HG03457 (cell line): ENCODE results near the gene KIAA0513.

Experiments used
- ATAC-seq: cut with Tn5 transposase; IDR thresholded peaks from one replicate; pipeline ENCODE4 v1.9.1; 2021; ENCODE audit warnings: moderate number of reproducible peaks; ENCODE audit not compliant: unreplicated experiment

Gene KIAA0513

DNA sequence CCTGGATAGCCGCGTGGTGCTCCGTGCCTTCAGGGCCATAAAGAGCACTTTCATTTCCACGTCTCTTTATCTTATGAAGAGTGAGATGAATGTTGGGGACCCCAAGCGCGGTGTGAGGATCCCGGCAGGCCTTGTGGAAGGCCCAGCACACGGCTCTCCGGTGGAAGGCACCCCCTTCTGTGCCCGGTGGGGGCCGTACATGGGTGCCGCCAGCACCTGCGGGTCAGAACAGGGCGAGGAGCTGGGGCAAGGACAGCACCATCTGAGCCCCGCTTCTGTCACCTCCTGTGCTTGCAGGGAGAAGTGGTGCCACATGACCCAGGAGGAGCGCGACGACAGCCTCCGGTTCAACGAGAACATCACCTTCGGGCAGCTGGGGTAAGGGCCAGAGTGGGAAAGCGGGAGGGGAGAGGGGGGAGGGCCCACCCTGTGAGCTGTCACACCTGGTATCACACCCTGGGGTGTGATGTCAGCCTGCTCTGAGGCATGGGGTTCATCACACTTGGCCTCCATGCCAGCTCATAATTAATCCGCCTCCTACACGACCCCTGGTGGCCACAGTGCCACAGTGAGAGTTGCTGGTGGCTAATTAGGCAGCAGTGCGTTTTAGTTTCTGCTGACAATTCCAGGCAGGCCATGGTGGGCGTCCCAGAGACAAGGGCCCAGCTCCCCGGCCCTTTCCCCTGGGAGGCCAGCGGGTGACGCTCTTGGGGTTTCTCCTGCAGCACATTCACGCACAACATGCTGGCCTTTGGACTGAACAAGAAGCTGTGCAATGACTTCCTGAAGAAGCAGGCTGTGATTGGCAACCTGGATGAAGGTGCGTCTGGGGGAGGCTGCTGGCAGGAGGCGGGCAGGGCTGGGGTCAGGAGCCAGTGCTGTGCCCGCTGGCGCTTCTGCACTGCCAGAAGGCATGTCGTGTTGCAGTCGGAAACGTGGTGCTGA, 59.0 kb downstream of the KIAA0513 start:
- no peak for ATAC-seq

- ATAC-seq = no peak
Measured at GRCh38 chr16:85087899-85088569, 60.4 kb downstream of the KIAA0513 start.

- no peak for ATAC-seq
Measured at GRCh38 chr16:85088570-85089199, 61.1 kb downstream of the KIAA0513 start.

- no peak for ATAC-seq
Measured at GRCh38 chr16:85089525-85089924, 61.9 kb downstream of the KIAA0513 start.

- no peak for ATAC-seq
Measured at GRCh38 chr16:85090181-85090580, 62.6 kb downstream of the KIAA0513 start.

DNA sequence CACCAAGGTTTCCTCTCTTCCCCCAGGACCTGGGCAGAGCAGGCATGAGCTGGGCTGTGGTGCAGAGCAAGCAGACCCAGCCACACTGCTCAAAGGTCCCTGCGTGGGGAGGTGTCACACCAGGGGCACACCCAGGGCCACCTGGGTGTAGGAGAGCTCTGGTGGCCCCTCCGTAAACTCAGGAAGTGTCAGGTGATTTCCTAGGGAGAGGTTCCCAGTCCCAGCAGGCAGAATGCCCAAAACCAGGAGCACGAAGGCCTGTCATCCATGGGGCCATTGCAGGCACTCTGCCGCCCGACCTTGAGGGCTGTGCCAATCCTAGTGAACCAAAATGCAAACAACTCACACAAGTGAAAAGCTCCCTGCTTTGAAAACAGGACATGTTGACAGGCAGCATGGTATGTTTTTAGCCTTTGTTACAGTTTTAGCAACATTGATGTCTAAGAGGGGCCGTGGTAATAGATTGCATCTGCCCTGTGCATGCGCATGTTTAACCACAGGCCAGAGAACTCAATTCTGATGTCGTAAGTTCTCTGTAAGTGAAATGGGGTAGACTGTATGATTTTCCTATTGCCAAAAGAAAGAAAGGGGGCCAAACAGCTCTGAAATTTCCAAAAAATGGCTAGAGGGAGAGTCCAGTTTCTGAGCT, 63.4 kb downstream of the KIAA0513 start:
- no peak for ATAC-seq

DNA sequence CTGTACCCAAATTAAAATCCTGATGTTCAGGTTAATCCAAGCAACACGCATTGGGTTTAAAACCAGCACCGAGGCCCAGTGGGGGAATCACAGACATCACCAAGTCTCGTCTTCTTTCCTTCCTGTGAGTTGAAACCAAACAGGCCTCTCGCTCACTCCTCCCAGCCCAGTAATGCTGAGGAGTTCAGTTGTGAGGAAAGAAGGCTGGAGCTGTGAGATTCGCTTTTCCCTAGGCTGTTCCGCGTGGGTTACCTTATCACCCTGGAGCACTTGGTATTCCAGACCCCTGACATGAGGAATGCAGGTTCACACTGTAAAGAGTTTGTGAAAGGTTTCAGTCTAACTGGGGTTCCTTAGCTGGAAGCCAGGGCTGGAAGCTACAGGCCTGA, 63.9 kb downstream of the KIAA0513 start:
- ATAC-seq = no peak

GRCh38 chr16:85092309-85092708, 64.7 kb downstream of the KIAA0513 start:
- no peak for ATAC-seq

DNA sequence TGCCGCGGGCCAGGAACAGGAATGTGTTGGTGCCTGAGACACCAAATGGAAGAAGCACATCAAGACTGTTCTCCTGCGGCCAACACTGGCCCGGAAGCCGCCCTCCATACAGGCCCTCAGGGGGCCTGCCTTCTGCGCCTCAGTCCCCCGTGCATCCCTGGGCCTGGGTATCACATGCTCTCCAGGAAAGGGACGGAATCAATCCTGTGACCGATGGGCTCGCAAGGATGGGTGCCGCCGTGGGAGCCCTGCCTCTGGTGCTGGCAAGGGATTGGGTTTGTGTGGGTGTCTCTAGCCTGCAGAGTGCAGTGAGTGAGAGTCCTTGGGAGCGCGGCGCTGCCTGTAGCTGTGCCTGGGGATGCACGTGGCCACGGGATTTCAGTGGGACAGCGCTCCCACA, 65.3 kb downstream of the KIAA0513 start:
- no peak for ATAC-seq

GRCh38 chr16:85093705-85094104, 66.1 kb downstream of the KIAA0513 start:
- ATAC-seq = no peak

GRCh38 chr16:85094176-85094805, 66.7 kb downstream of the KIAA0513 start:
- ATAC-seq = no peak

DNA sequence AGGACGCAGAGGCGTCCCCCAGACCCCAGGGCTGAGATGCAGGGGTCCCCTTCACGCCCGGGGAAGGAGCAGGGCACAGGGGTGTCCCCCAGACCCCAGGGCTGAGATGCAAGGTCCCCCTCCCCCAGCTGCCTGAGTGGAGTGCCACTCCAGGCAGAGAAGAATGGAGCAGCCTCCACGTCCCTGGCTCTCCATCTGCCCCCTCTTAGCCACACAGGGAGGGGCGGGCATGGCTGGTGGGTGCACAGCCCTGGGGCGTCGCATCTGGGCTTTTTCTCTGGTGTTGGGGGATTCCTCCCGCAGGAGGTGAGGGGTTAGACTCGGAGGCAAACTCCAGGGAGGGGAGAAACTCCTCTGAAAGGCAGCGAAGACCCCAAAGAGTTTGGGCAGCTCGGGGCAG, 67.2 kb downstream of the KIAA0513 start:
- no peak for ATAC-seq

- ATAC-seq = no peak
Measured at GRCh38 chr16:85096921-85097320, 69.3 kb downstream of the KIAA0513 start.

DNA sequence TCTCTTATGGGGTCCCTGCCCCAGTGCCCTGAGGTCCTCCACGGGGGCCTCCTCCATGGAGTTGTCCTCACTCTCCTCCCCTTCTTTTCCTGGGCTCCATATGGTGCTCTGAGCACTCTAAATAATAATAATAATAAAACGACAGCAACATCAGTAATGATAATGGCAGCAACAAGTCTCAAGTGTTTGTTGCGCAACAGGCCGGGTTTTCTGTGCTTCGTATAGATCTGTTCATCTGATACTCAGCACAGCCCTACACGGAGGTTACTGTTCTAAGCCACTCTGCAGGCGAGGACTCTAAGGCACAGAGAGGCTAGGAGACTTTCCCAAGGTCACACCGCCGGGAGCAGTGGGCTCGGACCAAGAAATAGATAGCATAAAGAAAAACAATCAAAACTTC, 71.0 kb downstream of the KIAA0513 start:
- no peak for ATAC-seq

DNA sequence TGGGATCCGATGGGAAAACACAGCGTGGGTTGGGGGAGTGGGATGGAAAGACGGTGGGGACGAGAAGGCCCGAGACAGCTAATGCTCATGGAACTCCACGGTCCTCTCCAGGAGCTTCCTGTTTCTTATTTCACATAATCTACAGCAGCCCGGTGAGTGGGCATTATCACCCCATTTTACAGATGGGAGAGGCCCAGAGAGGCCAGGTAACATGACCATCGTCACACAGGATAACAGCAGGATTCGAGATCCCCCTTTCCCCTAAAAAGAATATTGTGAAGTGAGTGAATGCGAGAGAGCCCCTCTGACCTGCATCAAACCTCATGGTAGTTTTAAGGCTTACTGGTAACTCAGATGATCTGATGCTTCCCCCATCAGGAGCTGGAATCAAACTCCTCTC, 72.7 kb downstream of the KIAA0513 start:
- ATAC-seq = no peak

- no peak for ATAC-seq
Measured at GRCh38 chr16:85101956-85102630, 74.5 kb downstream of the KIAA0513 start.

- no peak for ATAC-seq
Measured at GRCh38 chr16:85103114-85104079, 75.8 kb downstream of the KIAA0513 start.

- no peak for ATAC-seq
Measured at GRCh38 chr16:85104147-85104546, 76.6 kb downstream of the KIAA0513 start.

DNA sequence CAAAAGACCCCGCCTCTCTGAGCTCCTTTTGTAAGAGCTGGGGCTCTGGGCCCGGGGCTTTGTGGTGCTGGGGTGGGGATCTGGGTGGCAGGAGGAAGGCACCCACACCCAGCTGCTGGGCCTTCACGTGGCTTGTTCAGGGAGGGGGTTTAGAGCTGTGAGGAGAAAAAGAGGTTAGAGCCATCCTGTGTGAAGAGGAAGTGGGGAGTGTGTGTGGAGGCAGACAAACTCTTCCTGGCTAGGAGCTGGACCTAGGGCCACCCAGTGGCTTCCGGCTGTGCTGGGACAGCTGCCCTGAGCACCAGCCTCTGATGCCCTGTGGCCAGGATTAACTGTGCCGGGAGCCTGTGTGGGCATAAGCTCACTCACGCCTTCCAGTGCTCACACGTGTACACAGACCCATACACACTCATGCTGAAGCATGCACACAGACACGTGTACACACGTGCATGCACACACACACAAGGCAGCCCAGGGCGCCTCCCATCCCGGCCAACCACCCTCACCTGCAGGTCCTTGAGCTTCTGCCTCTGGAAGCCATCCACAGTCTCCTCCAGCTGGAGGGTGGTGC, 77.3 kb downstream of the KIAA0513 start:
- no peak for ATAC-seq
